Renal cortex interstitium (tissue), 11 donors: ENCODE data around the gene PARK7. TPM values are rescaled to one million over a fixed set of nuclear protein-coding genes. Genes with fewer than 3 reads are reported as not detected.
A peak's percentile ranks its signal among the peaks of the same experiment; 100 is the strongest.
"Not testable (repeated sequence)": the region's sequence is repeated elsewhere in the genome, so short reads cannot be mapped to it uniquely, and the experiment has no call there.

Source experiments
- DNase-seq, 11 donors: peaks; one replicate each; pipeline ENCODE4 v3.0.0-alpha.2; 2013; ENCODE audit warnings: low read depth in 9 of 11, low spot score in 4 of 11; ENCODE audit errors: extremely low read depth in 1 of 11
- polyA plus RNA-seq, 3 donors: library from polyadenylated mRNA; unstranded; fragments of 120-200 nt; gene quantifications; one replicate each; pipeline ENCODE4 v1.2.1, GENCODE V29; 2013; ENCODE audit not compliant: insufficient read length in 3 of 3

Gene PARK7
- polyA plus RNA-seq, 3 donors, result 303 to 345 (median 330) TPM

- no peak for DNase-seq
These were observed 30.1 kb upstream of the PARK7 start for GRCh38 chr1:7931446-7931812.

GRCh38 chr1:7932524-7933138, 28.9 kb upstream of the PARK7 start:
- DNase-seq, result no peak

- no peak for DNase-seq
These were observed 23.4 kb upstream of the PARK7 start for GRCh38 chr1:7938070-7938469.

- DNase-seq, result no peak
These were observed 21.5 kb upstream of the PARK7 start for GRCh38 chr1:7940034-7940433.

DNA sequence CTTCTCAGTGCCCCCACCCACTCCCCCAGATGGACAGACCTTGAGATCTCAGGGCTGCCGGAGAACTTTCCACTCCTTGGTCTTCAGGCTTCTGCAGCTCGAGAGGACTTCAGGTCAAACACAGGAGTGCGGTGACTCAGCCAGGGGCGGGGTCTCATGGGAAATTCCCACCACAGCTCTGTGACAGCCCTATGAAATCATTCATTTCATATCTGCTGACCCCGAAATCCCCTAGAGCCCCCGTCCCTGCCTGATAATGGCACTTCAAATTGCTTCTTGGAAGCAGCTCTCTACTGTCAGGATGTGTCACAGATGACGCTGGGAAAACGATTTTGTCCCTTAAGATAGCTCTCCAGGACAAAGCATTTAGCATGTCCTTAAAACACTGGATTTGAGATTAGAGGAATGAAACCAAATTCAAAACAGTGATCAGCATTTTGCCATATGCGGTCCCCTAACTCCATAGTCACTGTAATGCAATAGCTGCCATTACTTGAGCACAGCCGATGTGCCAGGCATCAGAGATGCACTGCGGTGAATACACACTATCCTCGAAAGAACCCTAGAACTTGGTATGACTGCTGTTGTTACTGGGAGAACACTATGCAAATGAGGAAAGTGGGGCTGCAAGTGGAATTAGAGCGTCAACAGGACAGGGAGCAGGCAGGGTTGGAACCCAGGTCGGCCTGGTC, 20.6 kb upstream of the PARK7 start, which contains the start of gene TNFRSF9:
TNFRSF9 (minus strand) TSS at position 95 of the 692 bp plus-strand sequence. CDS start 845 bp downstream, outside the sequence.
- DNase-seq, result no peak

DNA sequence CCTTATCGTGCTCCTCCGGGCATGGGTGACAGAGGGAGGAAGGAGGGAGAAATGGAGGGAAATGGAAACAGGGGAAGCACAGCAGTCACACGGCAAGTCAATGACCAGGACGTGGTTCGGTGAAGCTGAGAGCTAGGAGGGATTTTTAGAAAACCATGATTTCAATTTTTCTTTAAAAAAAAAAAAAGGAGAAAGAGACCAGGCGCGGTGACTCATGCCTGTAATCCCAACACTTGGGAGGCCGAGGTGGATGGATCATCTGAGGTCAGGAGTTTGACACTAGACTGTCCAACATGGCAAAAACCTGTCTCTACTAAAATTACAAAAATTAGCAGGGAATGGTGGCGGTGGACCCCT, 20.1 kb upstream of the PARK7 start:
- DNase-seq, result no peak

- peak in 7 of 11 donors; percentile 30 to 49 (median 41) for DNase-seq
These were observed 19.1 kb upstream of the PARK7 start for GRCh38 chr1:7942214-7942921.

GRCh38 chr1:7943251-7943650, 18.3 kb upstream of the PARK7 start:
- no peak for DNase-seq

DNA sequence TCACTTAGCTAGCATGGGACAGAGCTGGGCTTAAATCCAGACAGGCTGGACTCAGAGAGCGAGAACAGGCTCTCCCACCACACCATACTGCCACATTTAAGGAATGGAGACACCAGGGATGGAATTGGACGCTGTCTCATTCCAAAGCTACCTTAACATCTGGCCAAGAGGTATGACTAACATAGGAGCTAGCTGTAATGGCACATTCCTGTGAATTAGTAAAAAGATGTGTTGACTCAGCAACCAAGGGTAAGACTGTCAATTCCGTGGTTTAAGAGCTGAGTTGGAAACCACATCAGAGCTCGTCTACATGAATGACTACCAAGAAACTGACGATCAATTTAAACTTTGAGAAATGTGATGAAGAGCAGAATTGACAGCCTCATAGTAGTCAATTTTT, 12.6 kb upstream of the PARK7 start:
- no peak for DNase-seq

DNA sequence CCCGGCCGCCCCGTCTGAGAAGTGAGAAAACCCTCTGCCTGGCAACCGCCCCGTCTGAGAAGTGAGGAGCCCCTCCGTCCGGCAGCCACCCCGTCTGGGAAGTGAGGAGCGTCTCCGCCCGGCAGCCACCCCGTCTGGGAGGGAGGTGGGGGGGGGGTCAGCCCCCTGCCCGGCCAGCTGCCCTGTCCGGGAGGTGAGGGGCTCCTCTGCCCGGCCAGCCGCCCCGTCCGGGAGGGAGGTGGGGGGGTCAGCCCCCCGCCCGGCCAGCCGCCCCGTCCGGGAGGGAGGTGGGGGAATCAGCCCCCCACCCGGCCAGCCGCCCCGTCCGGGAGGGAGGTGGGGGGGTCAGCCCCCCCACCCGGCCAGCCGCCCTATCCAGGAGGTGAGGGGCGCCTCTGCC, 8.7 kb upstream of the PARK7 start:
- not testable (repeated sequence) for DNase-seq

- DNase-seq, result peak in 10 of 11 donors; percentile 76 to 89 (median 86)
These were observed 7.5 kb upstream of the PARK7 start for GRCh38 chr1:7953850-7954609.

DNA sequence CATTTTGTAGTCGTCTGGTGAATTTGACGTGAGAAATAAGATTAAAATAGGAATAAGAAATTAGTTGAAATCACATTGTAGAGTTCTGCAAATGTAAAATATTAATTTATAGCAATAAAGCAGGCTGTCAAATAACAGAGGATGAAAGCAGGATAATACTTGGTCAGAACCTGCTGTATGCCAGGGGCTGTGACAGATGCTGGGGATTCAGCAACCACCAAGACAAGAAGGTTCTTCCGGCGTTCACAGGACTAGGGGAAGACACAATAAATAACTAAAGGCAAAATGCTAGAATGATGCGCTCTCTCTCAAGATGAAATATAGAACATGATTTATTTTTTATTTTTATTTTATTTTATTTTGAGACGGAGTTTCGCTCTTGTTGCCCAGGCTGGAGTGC, 6.8 kb upstream of the PARK7 start:
- no peak for DNase-seq

- DNase-seq, result no peak
These were observed 5.1 kb upstream of the PARK7 start for GRCh38 chr1:7956218-7957032.

DNA sequence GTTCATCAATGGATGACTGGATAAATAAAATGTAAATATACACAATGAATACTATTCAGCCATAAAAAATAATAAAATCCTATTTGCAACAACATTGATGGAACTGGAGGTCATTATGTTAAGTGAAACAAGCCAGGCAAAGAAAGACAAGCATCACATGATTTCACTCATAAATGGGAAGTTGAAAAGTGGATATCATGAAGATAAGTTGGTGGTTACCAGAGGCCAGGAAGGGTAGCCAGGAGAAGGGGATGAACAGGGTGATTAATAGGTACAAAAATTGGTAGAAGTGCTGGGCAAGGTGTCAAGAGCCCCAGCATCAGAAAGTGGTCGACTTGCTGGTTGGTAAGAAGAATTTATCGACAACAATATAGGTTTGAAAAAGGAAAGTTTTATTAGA, 1.3 kb upstream of the PARK7 start:
- no peak for DNase-seq

DNA sequence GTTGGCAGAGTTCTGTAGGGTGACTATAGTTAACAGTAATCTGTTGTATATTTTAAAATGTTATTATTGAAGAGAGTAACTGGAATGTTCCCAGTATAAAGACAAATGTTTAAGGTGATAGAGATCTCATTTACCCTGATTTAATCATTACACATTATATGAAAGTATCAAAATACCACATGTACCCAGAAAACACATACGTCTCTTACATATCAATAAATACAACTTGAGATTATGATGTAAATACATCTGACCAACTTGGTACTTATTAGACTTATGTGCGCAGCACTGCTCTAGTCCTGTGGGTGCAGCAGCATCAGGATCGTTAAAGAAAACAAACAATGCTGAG, 670 bp upstream of the PARK7 start:
- no peak for DNase-seq

DNA sequence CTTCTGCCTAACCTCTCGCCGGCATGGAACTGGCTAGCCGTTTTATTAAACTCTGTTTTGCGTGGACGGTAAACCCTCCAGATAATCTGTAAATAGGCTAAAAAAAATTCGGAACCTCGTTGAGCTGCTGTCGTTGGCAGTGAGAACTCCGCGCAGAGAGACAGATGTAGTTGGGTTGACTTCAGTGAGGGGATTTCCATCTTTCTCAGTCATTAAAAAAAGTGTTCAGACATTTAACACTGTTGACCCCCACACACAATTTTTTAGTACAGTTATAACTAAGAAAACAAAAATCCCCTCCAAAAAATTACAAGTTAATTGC, 464 bp downstream of the PARK7 start:
- DNase-seq, result peak in 1 of 11 donors; percentile 8

GRCh38 chr1:7962636-7963377, 1.3 kb downstream of the PARK7 start:
- no peak for DNase-seq

DNA sequence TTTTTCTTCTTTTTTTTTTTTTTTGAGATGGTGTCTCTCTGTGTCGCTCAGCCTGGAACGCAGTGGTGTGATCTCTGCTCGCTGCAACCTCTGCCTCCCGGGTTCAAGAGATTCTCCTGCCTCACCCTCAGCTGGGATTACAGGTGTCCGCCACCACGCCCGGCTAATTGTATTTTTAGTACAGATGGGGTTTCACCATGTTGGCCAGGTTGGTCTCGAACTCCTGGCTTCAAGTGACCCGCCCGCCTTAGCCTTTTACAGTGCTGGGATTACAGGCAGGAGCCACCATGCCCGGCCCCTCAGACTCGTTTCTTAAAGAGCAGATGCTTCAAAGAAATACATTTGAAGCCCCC, 1.8 kb downstream of the PARK7 start:
- not testable (repeated sequence) for DNase-seq

DNA sequence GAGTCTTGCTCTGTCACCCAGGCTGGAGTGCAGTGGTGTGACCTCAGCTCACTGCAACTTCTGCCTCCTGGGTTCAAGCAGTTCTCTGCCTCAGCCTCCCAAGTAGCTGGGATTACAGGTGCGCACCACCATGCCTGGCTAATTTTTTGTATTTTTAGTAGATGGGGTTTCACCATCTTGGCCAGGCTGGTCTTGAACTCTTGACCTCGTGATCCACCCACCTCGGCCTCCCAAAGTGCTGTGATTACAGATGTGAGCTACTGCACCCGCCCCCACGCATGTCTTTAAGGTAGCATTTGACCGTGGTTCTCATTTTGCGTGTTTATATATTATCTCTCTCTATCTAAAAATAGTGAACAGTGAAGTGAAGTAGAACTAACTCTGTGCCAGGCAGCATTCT, 2.3 kb downstream of the PARK7 start:
- not testable (repeated sequence) for DNase-seq
